OCI-LY3 (cell line): ENCODE results near the gene TICRR.

ENCODE experiments used
- EZH2phosphoT487 ChIP-seq: fragments of 200-600 bp; shearing (Covaris generic); IDR thresholded peaks from 2 replicates; pipeline ENCODE4 v1.6.1; 2018; ENCODE audit warnings: antibody characterized with exemption, mixed run types, low read depth
- TF ChIP-seq, protein P1 (sequence below): fragments of 200-600, 300-600 bp; sonication (generic); IDR thresholded peaks from 2 replicates; pipeline ENCODE4 v1.5.1; 2014; ENCODE audit warnings: antibody characterized with exemption, low read length, low read depth

DNA sequence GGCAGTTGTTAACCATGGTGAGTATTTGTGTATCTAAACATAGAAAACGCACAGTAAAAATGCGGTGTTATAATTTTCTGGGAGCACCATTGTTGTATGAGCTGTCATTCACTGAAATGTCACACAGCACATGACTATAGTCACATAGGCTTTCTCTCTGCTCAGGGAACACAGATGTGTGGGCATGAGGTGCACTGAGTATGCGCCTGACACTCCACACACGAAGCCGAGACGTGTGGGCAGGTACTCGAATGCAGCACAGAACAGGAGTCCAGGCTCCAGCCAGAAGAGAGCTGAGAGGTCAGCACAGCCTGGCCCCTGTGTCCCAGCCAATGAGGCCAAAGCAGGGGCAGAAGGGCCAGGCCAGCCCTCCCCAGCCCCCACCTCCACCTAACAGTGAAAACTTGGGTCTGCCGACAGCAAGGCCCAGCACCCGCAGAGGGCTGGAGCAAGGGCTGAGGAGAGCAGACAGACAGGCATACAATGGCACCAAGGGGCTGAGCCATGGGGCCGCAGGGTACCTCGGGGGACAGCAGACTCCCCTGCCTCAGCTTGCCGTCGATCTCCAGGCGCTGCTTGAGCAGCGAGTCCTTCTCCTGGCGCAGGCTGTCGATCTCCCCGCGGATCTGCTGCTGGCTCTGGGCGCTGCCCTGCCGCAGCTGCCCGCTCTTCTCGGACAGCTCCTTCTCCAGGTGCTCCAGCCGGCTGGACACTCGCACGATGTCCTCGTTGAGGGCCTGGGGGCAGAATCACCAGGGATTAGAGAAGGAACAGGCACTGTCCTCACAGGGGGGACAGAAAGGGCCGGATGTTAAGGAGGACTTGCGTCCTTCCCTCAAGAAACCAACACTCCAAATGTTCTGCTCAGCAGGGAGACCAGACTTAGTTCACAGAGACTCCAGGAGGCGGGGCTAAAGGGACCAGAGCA lies 56.0 kb downstream of the TICRR start:
- TF ChIP-seq, protein P1, sequence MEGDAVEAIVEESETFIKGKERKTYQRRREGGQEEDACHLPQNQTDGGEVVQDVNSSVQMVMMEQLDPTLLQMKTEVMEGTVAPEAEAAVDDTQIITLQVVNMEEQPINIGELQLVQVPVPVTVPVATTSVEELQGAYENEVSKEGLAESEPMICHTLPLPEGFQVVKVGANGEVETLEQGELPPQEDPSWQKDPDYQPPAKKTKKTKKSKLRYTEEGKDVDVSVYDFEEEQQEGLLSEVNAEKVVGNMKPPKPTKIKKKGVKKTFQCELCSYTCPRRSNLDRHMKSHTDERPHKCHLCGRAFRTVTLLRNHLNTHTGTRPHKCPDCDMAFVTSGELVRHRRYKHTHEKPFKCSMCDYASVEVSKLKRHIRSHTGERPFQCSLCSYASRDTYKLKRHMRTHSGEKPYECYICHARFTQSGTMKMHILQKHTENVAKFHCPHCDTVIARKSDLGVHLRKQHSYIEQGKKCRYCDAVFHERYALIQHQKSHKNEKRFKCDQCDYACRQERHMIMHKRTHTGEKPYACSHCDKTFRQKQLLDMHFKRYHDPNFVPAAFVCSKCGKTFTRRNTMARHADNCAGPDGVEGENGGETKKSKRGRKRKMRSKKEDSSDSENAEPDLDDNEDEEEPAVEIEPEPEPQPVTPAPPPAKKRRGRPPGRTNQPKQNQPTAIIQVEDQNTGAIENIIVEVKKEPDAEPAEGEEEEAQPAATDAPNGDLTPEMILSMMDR = no peak
- TF ChIP-seq EZH2phosphoT487 = no peak
